Fibroblast of villous mesenchyme (primary cell): ENCODE results near the gene PHTF2. TPM values are rescaled to one million over a fixed set of nuclear protein-coding genes. Genes with fewer than 3 reads are reported as not detected.
"Not testable (repeated sequence)": the region's sequence is repeated elsewhere in the genome, so short reads cannot be mapped to it uniquely, and the experiment has no call there.

Experiments used
- DNase-seq: peaks from one replicate; pipeline ENCODE4 v3.0.0-alpha.2; 2010; ENCODE audit warnings: low read depth
- H3K4me3 ChIP-seq: 2 replicates; pipeline ENCODE4 v1.5.1; 2011; ENCODE audit warnings: low read depth, mild to moderate bottlenecking, low read length
- total RNA-seq: library from RNA; depleted of rRNA; stranded (reverse); fragments of >200 nt; gene quantifications from 2 replicates; pipeline ENCODE4 v1.2.3, GENCODE V29; 2012
- TF ChIP-seq, protein P1 (sequence below): IDR thresholded peaks from 2 replicates; pipeline ENCODE4 v1.5.1; 2012; ENCODE audit warnings: low read depth, mild to moderate bottlenecking, low read length; ENCODE audit not compliant: insufficient read depth

PHTF2 gene
- total RNA-seq, 1 donor = 119 TPM

DNA sequence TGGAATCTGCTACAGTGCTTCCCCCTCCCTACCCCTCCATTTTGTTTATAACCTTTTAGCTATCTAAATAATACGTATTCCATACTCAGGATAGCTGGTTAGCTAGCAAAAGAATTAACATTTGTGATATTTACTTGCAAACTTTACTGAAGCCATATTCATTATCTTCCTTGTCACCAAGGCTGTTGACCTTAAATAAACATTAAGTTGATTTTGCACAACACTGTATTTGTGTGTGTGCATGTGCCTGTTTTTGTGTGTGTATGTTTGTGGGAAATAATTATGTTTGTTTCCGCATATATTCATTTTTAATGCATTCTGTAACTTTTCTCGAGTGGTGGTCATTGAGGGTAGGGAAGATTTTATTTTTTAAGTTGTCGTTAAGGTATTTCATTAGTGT is 16.2 kb upstream of the PHTF2 start:
- TF ChIP-seq, protein P1, sequence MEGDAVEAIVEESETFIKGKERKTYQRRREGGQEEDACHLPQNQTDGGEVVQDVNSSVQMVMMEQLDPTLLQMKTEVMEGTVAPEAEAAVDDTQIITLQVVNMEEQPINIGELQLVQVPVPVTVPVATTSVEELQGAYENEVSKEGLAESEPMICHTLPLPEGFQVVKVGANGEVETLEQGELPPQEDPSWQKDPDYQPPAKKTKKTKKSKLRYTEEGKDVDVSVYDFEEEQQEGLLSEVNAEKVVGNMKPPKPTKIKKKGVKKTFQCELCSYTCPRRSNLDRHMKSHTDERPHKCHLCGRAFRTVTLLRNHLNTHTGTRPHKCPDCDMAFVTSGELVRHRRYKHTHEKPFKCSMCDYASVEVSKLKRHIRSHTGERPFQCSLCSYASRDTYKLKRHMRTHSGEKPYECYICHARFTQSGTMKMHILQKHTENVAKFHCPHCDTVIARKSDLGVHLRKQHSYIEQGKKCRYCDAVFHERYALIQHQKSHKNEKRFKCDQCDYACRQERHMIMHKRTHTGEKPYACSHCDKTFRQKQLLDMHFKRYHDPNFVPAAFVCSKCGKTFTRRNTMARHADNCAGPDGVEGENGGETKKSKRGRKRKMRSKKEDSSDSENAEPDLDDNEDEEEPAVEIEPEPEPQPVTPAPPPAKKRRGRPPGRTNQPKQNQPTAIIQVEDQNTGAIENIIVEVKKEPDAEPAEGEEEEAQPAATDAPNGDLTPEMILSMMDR = no peak
- H3K4me3 ChIP-seq = no peak overlapping the region
- no peak for DNase-seq

DNA sequence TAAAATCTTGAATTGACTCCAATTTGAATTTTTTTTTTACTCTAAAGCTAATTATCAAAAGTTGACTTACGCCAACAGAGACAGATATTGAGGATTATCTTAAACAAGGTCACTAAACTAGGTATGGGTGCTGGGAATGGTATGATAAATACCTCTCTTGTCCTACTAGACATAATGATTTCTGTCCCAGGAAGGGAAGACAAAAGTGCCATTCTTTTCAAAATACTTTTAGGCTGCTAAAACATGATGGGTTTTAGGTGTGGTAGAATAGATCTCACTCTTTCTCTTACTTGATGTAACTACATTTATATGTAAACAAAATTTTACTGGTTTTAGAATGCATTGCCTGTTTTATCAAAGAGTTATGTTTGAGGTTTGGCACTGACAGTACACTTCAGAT is 15.5 kb upstream of the PHTF2 start:
- H3K4me3 ChIP-seq = no peak overlapping the region
- TF ChIP-seq, protein P1 = no peak
- peak; percentile 35 for DNase-seq

DNA sequence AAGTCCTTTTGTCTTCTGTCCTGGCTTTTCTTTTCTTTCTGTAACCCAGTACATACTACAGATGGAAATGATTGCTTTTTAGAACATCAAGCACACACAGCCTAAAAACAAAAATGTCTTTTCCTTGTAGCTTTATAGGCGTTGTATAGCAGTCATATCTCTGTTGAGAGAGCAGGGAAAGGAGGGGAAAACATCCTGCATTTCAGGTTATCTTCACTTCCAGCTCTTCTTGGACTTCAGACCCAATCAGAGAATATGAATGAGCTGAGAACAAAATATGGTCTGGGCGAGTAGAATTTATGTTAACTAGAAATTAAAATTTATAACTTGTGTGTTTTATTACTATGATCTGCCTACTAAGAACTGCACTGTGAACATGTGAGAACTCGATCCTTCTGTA is 15.0 kb upstream of the PHTF2 start:
- TF ChIP-seq, protein P1 = no peak
- no peak for DNase-seq
- no peak overlapping the region for H3K4me3 ChIP-seq

DNA sequence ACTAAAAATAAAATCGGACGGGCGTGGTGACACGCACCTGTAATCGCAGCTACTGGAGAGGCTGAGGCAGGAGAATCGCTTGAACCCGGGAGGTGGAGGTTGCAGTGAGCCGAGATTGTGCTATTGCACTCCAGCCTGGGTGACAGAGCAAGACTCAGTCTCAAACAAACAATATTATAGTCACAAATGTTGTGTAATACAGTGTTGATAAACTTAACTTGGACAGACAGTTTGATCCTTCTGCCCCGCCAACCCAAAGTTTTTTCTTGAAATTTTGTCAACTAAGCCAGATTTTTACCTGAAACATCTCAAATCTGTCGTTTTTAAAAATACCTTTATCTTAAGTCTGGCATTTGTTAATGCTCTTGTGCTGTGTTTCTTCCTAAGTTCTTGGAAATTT is 14.1 kb upstream of the PHTF2 start:
- H3K4me3 ChIP-seq, DNase-seq: not testable (repeated sequence)

DNA sequence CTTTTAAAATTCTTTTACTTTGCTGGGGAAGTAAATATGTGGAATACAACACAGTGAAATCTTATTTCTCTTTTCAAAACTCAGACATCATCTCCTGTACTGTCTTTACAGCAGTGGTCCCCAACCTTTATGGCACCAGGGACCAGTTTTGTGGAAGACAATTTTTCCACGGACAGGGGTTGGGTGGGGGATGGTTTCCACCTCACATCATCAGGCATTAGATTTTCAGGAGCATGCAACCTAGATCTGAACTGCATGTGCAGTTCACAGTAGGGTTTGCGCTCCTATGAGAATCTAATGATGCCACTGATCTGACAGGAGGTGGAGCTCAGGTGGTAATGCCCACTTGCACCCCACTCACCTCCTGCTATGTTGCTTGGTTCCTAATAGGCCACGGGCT is 12.6 kb upstream of the PHTF2 start:
- TF ChIP-seq, protein P1 = no peak
- DNase-seq = no peak

DNA sequence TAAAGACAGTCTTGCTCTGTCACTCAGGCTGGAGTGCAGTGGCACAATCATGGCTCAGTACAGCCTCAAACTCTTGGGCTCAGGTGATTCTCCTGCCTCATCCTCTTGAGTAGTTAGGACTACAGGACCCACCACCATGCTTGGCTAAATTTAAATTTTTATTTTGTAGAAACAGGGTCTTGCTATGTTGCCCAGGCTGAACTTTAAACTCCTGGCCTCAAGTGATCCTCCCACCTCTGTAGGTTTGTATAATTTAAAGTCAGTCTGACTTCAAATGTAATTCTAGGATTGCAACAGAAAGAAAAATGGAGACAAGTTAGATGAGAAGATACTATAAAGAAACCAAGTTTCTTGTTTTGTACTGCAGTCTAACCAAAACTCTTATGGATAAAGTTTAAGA is 11.8 kb upstream of the PHTF2 start:
- no peak overlapping the region for H3K4me3 ChIP-seq
- no peak for DNase-seq
- TF ChIP-seq, protein P1 = no peak

More for the DNA sequence above, 12.6 kb upstream of the PHTF2 start:
- H3K4me3 ChIP-seq = no peak overlapping the region

DNA sequence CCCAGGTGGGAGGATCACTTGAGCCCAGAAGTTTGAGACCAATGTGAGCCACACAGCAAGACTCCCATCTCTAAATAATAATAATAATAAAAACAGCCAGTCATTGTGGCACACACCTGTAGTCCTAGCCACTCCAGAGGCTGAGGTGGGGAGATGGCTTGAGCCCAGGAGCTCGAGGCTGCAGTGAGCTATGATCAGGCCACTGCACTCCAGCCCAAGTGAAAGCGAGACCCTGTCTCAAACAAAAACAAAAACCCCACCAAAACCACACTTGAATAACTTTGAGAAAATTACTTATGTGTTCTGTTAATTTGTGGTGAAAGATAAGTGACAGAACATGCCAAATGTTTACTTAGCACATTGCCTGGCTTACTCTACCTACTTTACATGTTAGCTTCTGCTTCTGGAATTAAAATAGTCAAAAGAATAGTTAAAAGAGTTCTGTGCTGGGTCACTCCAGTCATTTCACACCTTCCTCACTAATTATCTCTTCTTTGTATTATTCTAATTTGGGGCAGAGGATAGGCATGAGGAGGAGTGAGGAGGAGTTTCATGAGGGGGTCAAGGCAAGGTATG is 10.2 kb upstream of the PHTF2 start:
- TF ChIP-seq, protein P1 = no peak
- H3K4me3 ChIP-seq = no peak overlapping the region
- DNase-seq = no peak
